Activated CD4-positive, CD25-positive, alpha-beta regulatory T cell (primary cell): ENCODE results near the gene HLA-F.

ENCODE experiments used
- DNase-seq, 4 experiments: peaks; one replicate each; lab custom pipeline; 2025; lab: John Stamatoyannopoulos, UW

The HLA-F gene

GRCh38 chr6:29763491-29764289 lies 40.5 kb downstream of the HLA-F start:
- no peak for DNase-seq

DNA sequence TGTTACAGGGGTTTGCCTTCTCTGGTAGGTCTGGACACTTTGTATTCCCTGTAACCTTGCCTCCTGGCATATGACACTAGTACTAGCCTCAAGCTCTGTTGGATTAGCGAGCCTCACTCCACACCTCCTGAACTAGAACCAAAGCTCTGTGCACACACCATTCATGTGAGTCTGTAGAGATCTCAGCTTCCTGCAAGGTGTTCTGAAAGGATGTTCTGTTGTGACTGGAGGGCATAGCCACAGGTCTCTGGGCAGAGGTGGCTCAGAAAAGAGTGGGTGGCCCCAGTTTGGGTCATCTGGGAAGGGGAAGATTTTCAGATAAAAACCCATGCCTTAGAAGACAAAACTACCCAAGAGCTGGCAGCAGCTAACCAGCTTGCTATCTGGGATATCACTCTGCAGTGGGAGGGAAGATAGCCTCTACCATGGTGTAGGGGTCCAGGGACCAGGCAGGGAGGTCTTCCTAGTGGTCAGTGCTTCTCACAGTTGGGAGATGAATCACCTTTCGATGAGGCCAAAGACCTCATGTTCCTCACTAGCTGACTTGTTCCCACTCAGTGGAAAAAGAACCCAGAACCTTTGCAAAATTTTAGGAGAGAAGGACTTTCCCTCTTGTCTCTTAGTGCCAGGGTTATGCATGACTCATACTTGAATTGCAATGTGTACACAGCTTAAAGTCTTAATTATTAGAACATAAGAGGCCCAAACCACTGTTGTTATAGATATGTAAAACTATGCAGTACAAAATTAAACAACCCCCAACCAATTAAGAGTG lies 41.4 kb downstream of the HLA-F start:
- DNase-seq, result no peak

- DNase-seq, result no peak
Measured at GRCh38 chr6:29769336-29769735, 46.1 kb downstream of the HLA-F start.

GRCh38 chr6:29770306-29770705 lies 47.1 kb downstream of the HLA-F start:
- DNase-seq, result no peak

DNA sequence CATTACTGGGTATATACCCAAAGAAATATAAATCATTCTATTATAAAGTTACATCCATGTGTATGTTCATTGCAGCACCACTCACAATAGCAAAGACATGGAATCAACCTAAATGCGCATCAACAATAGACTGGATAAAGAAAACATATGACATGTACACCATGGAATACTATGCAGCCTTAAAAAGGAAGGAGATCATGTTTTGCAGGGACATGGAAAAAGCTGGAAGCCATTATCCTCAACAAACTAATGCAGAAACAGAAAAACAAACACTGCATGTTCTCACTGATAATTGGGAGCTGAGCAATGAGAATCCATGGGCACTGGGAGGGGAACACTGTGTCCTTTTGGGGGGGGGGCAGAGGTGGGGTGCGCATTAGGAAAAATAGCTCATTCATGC lies 53.5 kb downstream of the HLA-F start:
- DNase-seq, result no peak
